Measurements from ENCODE around the gene TULP3.

TULP3 gene

GRCh38 chr12:2902272-2902880, 11.7 kb downstream of the TULP3 start:
- no peak overlapping the region for H3K4me3 ChIP-seq (replicated peaks; ENCODE audit: low read depth, low read length)
- no peak for TF ChIP-seq CTCF (IDR thresholded peaks at IDR 0.05; ENCODE audit: low read length, missing control alignments)
- peak; percentile 67 for DNase-seq (ENCODE audit: low read depth)

- TF ChIP-seq CTCF (IDR thresholded peaks at IDR 0.05; ENCODE audit: low read length, missing control alignments): no peak
- H3K4me3 ChIP-seq (replicated peaks; ENCODE audit: low read depth, low read length): no peak overlapping the region
- DNase-seq (ENCODE audit: low read depth): no peak
Observed at GRCh38 chr12:2904260-2904659, 13.6 kb downstream of the TULP3 start.

GRCh38 chr12:2912216-2912575, 21.5 kb downstream of the TULP3 start:
- no peak for DNase-seq (ENCODE audit: low read depth)
- TF ChIP-seq CTCF (IDR thresholded peaks at IDR 0.05; ENCODE audit: low read length, missing control alignments): no peak
- H3K4me3 ChIP-seq (replicated peaks; ENCODE audit: low read depth, low read length): no peak overlapping the region

- no peak for DNase-seq (ENCODE audit: low read depth)
- no peak overlapping the region for H3K4me3 ChIP-seq (replicated peaks; ENCODE audit: low read depth, low read length)
- no peak for TF ChIP-seq CTCF (IDR thresholded peaks at IDR 0.05; ENCODE audit: low read length, missing control alignments)
Observed at GRCh38 chr12:2919249-2919648, 28.6 kb downstream of the TULP3 start.

- H3K4me3 ChIP-seq (replicated peaks; ENCODE audit: low read depth, low read length): no peak overlapping the region
- no peak for TF ChIP-seq CTCF (IDR thresholded peaks at IDR 0.05; ENCODE audit: low read length, missing control alignments)
- no peak for DNase-seq (ENCODE audit: low read depth)
Observed at GRCh38 chr12:2922329-2922728, 31.6 kb downstream of the TULP3 start.

DNA sequence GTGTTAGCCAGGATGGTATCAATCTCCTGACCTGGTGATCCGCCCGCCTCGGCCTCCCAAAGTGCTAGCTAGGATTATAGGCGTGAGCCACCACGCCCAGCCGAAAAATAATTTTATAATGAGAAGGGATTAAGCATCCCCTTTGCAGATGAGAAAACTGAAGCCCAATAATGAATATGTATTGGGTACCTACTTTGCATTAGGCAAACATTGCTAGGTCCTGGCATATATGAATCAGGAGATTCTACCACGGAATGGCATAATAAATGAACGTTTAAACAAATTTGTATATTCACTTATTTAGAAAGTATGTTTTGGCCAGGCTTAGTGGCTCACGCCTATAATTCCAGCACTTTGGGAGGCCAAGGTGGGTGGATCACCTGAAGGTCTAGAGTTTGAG, 32.4 kb downstream of the TULP3 start:
- no peak for DNase-seq (ENCODE audit: low read depth)
- TF ChIP-seq CTCF (IDR thresholded peaks at IDR 0.05; ENCODE audit: low read length, missing control alignments): no peak

DNA sequence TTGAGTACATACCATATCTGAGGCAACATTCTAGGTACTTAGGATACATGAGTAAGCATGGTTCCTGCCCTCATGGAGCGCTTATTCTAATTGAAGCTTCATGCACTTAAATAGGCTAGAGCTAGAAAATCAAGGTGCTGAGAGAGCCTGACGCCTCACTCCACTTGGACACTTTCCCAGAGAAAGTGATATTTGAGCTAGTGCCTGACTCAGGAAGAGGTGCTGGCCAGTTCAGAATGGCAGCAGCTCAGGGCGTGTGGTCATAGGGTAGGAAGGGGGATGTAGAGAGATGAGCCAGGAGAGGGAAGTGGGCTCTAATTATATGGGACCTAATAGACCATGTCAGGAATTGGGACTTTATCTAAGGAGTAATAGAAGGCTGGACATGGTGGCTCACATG, 33.3 kb downstream of the TULP3 start:
- no peak overlapping the region for H3K4me3 ChIP-seq (replicated peaks; ENCODE audit: low read depth, low read length)
- no peak for TF ChIP-seq CTCF (IDR thresholded peaks at IDR 0.05; ENCODE audit: low read length, missing control alignments)
- peak; percentile 20 for DNase-seq (ENCODE audit: low read depth)

More for the DNA sequence above, 32.4 kb downstream of the TULP3 start:
- H3K4me3 ChIP-seq (replicated peaks; ENCODE audit: low read depth, low read length): no peak overlapping the region
